Measurements from ENCODE around the gene TMEM179. TPM values are rescaled to one million over a fixed set of nuclear protein-coding genes. Genes with fewer than 3 reads are reported as not detected.

The TMEM179 gene
- total and polyA plus RNA-seq, 2 of the 13 experiments (the other 11 are each of a cell fraction or from before 2014, with no cell fraction given) = not detected

DNA sequence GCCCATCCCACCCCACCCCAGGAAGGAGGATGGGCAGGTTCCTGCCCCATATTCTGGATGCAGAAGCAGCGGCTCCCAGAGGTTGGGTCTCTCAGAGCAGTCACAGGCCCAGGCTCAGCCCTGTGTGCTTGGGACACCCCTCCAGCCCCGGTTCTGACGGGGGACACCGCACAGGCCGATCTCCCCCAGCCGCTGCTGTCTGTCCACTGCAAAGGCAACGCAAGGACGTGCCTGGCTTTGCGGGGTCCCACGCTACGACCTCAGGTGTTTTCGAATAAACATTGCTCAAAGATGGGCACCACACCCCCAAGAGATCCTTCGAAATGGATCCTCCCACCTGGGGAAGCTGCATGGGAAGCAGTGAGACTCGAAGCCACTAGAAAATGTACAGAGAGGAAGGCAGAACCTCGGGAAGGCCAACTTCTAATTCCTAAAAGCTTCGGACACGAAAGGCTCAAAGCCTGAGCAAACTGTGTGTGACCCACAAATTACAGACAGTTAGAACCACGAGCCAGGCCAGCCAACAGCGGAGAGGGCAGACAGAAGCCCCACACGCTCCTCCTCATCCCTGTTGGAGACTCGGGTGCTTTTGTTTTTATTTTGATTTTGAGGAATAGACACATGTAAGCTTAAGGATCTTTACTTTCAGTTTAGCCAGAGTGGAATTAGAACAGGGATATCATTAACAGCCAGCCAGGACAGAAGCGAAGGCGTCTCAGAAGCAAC lies 14.2 kb downstream of the TMEM179 start:
- ChIA-PET POLR2A (no interaction called here), CTCF (ENCODE audit: low intra/inter-chr PET ratio, low total read pairs) (no interaction called here)
- Histone ChIP-seq H3K4me1 (ENCODE audit: insufficient read depth, low read length) (no peaks in the 10 kb centered on the region), H3K9me3 (ENCODE audit: low read length) (no peaks in the 10 kb centered on the region), H4K20me1 (ENCODE audit: insufficient read depth, low read length) (peaks cover 7% of the 10 kb centered on the region; the same call in 1 of the 2 replicates), H3K9ac (ENCODE audit: insufficient read depth, low read depth, low read length) (no peak overlapping the region), H3K27me3 (ENCODE audit: control insufficient read depth in 1 of 2, insufficient read depth in 2 of 2, low read length in 2 of 2) (peaks cover 18 to 88% of the 10 kb centered on the region in 2 experiments; a peak in 4 of 5 replicates), H3K4me3 (replicated peaks in 1 of 3; ENCODE audit: insufficient read depth in 1 of 3, low read depth in 2 of 3, low read length in 3 of 3) (no peak overlapping the region), H3K4me2 (ENCODE audit: low read depth, low read length) (no peak overlapping the region; the same call in 1 of the 2 replicates), H2AFZ (ENCODE audit: low read length) (no peak overlapping the region), H3K36me3 (replicated peaks in 1 of 2; ENCODE audit: control insufficient read depth in 1 of 2, insufficient read depth in 2 of 2, low read length in 2 of 2) (no peaks in the 10 kb centered on the region), H3K27ac (ENCODE audit: extremely low read length, insufficient read depth, low read length) (no peak overlapping the region), H3K79me2 (ENCODE audit: insufficient read depth, low read length) (no peaks in the 10 kb centered on the region)
- no peak for ATAC-seq
- intact Hi-C loops (cut with micrococcal nuclease; ENCODE audit: unreplicated experiment) = no loop called here
- in situ Hi-C loops (cut with HindIII; ENCODE audit: extremely low pct_ligation_motif_present, low pct_unique_long_range_greater_than_20kb) = no loop called here
- WGBS (ENCODE audit: low lambda C conversion rate) = 17% methylated on average over 10 of the region's 23 CpGs
- no TSS peak for BruUV-seq (replicated peaks)
- TF ChIP-seq ZNF337 (CRISPR knock-in tag; IDR thresholded peaks at IDR 0.05; ENCODE audit: borderline replicate concordance, low read depth) (no peak), ZNF224 (CRISPR knock-in tag; IDR thresholded peaks at IDR 0.05) (no peak), ZNF205 (CRISPR knock-in tag; IDR thresholded peaks at IDR 0.05) (no peak), GTF3A (CRISPR knock-in tag; conservative IDR thresholded peaks at IDR 0.05) (no peak), ATF2 (CRISPR knock-in tag; IDR thresholded peaks at IDR 0.05) (no peak), ZBTB1 (CRISPR knock-in tag; IDR thresholded peaks at IDR 0.05; ENCODE audit: borderline replicate concordance) (no peak), HNRNPK (IDR thresholded peaks at IDR 0.05; ENCODE audit: low read depth, low read length, poor library complexity, severe bottlenecking) (no peak)
- TF ChIP-seq, protein P1, sequence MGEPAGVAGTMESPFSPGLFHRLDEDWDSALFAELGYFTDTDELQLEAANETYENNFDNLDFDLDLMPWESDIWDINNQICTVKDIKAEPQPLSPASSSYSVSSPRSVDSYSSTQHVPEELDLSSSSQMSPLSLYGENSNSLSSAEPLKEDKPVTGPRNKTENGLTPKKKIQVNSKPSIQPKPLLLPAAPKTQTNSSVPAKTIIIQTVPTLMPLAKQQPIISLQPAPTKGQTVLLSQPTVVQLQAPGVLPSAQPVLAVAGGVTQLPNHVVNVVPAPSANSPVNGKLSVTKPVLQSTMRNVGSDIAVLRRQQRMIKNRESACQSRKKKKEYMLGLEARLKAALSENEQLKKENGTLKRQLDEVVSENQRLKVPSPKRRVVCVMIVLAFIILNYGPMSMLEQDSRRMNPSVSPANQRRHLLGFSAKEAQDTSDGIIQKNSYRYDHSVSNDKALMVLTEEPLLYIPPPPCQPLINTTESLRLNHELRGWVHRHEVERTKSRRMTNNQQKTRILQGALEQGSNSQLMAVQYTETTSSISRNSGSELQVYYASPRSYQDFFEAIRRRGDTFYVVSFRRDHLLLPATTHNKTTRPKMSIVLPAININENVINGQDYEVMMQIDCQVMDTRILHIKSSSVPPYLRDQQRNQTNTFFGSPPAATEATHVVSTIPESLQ (CRISPR knock-in tag; conservative IDR thresholded peaks at IDR 0.05) = no peak
- TF ChIP-seq, protein P2, sequence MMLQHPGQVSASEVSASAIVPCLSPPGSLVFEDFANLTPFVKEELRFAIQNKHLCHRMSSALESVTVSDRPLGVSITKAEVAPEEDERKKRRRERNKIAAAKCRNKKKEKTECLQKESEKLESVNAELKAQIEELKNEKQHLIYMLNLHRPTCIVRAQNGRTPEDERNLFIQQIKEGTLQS (CRISPR knock-in tag; IDR thresholded peaks at IDR 0.05) = no peak
- no peak for DNase-seq (ENCODE audit: low spot score)
- FAIRE-seq = no peak

Data from HepG2 (cell line).